Measurements from ENCODE around the gene TJP3.

DNA sequence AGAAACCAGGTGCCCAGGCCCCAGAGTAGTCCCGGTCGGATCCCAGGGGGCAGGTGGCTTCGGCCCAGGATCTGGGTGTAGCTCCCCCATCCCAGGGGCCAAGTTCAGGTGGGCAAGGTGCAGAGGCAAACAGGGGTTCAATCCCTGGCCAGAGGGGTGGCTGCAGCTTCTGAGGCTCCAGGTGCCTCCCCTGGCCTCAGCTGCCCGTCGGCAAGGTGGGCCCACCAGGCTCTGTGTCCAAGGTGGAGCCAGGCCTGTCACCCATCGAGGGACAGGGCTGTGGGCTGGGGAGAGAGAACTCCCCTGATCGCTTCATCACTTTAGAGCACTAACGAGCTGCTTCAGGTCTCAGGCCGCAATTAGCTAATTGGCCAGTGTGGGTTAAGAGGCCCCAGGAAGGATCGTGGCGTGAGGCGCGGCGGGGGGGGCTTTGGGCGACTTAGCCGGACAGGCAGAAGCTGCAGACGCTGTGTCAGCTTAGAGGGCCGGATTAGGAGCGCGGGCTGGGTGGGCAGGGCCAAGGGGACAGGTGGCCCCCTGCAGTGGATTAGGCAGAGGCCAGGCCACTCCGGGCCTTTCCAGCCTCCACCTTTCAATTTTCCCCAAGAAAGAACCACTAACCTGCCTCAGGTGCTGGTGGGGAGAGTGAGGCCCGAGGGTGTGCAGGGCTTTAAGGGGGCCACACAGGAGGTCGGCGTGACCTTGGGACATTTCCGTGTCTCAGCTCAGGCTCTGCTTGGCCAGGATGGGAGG is 66.6 kb downstream of the TJP3 start:
- no peak for TF ChIP-seq POLR2AphosphoS5 (IDR thresholded peaks at IDR 0.05; ENCODE audit: low read depth, low read length)
- TF ChIP-seq, protein P1, sequence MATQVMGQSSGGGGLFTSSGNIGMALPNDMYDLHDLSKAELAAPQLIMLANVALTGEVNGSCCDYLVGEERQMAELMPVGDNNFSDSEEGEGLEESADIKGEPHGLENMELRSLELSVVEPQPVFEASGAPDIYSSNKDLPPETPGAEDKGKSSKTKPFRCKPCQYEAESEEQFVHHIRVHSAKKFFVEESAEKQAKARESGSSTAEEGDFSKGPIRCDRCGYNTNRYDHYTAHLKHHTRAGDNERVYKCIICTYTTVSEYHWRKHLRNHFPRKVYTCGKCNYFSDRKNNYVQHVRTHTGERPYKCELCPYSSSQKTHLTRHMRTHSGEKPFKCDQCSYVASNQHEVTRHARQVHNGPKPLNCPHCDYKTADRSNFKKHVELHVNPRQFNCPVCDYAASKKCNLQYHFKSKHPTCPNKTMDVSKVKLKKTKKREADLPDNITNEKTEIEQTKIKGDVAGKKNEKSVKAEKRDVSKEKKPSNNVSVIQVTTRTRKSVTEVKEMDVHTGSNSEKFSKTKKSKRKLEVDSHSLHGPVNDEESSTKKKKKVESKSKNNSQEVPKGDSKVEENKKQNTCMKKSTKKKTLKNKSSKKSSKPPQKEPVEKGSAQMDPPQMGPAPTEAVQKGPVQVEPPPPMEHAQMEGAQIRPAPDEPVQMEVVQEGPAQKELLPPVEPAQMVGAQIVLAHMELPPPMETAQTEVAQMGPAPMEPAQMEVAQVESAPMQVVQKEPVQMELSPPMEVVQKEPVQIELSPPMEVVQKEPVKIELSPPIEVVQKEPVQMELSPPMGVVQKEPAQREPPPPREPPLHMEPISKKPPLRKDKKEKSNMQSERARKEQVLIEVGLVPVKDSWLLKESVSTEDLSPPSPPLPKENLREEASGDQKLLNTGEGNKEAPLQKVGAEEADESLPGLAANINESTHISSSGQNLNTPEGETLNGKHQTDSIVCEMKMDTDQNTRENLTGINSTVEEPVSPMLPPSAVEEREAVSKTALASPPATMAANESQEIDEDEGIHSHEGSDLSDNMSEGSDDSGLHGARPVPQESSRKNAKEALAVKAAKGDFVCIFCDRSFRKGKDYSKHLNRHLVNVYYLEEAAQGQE (IDR thresholded peaks at IDR 0.05; ENCODE audit: insufficient read depth in 1 of 2, low read depth in 2 of 2, low read length in 2 of 2): no peak
- TF ChIP-seq SIN3A (IDR thresholded peaks at IDR 0.05; ENCODE audit: borderline replicate concordance, insufficient read depth, low read length): no peak
- no peak for TF ChIP-seq TAF1 (IDR thresholded peaks at IDR 0.05; ENCODE audit: borderline replicate concordance, insufficient read depth, low read length)

All from PFSK-1 (cell line).